ENCODE data around the gene RNF166.

- TF ChIP-seq EP300 (IDR thresholded peaks at IDR 0.05): no peak
- TF ChIP-seq CTCF (IDR thresholded peaks at IDR 0.05): no peak
- TF ChIP-seq POLR2A (IDR thresholded peaks at IDR 0.05): no peak
These were observed 29.9 kb upstream of the RNF166 start for GRCh38 chr16:88736088-88736487.
